Right lobe of liver (tissue), 4 donors: Measurements from ENCODE around the gene ZFPM1.

ENCODE experiments used
- POLR2A ChIP-seq: fragments of 450-650 bp; IDR thresholded peaks from one replicate; pipeline ENCODE4 v1.6.1; 2017; ENCODE audit warnings: antibody characterized with exemption, mild to moderate bottlenecking
- TF ChIP-seq, protein P1 (sequence below), 4 donors: fragments of 200-600 bp in 3 of 4; fragments of 450-650 bp in 1 of 4; IDR thresholded peaks; one replicate each; pipeline versions ENCODE4 v1.5.1 to v1.8.0; 2016 to 2022; ENCODE audit warnings: antibody characterized with exemption in 4 of 4, mild to moderate bottlenecking in 2 of 4
- donor health status: DM: no; HTN: no; CAD: no.
- donor health status: DM: no; HTN: no; CAD: no.
- donor health status: DM: no; HTN: yes; CAD: no.

DNA sequence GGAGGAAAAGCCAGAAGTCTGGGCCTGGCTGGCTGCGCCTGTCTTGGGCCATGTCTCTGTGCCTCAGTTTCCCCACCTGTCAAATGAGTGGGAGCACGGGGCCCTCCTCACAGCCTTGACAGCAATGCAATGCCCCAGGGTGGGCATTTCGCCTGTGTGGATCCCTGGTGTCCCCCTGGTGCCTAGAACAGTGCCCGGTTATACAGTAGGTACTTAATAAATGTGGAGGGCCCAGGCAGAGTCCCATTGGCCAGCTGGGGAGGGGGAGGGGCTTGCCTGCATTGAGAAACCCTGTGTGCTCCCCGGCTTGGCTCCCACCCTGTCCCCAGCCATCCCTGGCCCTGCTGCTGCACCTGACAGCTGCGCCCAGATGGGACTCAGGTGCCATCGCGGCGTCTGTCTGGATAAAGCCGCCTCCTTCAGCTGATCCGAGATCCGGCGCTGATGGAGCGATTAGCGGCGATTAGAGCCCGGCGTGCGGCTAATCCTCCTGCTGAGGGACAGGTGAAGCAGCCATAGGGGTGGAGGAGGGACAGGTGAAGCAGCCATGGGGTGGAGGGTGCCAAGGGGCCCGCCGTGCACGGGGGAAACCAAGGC lies 12.4 kb downstream of the ZFPM1 start:
- TF ChIP-seq, protein P1, sequence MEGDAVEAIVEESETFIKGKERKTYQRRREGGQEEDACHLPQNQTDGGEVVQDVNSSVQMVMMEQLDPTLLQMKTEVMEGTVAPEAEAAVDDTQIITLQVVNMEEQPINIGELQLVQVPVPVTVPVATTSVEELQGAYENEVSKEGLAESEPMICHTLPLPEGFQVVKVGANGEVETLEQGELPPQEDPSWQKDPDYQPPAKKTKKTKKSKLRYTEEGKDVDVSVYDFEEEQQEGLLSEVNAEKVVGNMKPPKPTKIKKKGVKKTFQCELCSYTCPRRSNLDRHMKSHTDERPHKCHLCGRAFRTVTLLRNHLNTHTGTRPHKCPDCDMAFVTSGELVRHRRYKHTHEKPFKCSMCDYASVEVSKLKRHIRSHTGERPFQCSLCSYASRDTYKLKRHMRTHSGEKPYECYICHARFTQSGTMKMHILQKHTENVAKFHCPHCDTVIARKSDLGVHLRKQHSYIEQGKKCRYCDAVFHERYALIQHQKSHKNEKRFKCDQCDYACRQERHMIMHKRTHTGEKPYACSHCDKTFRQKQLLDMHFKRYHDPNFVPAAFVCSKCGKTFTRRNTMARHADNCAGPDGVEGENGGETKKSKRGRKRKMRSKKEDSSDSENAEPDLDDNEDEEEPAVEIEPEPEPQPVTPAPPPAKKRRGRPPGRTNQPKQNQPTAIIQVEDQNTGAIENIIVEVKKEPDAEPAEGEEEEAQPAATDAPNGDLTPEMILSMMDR (IDR thresholded peaks at IDR 0.05), result no peak
- no peak for TF ChIP-seq POLR2A
